ENCODE measurements around the gene ROBO2.

ROBO2 gene

DNA sequence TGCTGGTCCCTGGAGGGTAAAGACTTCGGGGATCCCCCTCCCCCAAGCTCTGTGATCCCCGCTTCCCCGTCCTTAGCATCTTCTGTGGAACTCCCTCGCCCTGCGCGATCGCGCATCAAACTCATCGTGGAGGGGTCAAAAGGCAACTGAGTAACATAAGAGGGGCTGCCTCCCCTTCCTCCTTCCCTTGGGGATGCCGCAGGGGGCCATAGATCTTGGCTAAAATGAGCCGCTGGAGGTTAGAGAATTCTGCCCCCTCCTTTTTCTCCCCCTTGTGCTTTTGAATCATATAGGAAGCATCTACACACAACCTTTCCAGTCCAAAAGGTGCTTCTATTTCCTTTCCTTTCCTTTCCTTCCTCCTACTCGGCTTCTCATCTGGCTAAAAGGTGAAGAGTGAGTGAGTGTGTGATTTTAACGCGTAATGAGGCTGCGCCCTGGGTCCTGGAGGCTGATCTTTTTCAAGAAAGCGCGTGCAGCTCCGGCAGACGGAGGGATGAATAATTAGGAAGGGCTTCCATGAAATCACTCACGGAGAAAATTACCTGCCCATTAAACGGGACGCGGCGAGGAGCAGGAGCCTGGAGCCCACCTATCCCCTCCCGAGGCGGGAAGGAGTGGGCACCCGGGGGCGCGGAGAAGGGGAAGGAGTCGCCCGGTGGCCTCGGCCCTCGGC lies 831 bp upstream of the ROBO2 start:
- no peak for TF ChIP-seq JUND (IDR thresholded peaks at IDR 0.05; ENCODE audit: low read depth)
- DNase-seq (ENCODE audit: low read depth in 1 of 2, low spot score in 1 of 2): peak in 1 of 2 experiments; percentile 22
- in situ Hi-C loops (cut with HindIII; ENCODE audit: low pct_unique_long_range_greater_than_20kb, low sequenced_read_pairs): no loop called here

DNA sequence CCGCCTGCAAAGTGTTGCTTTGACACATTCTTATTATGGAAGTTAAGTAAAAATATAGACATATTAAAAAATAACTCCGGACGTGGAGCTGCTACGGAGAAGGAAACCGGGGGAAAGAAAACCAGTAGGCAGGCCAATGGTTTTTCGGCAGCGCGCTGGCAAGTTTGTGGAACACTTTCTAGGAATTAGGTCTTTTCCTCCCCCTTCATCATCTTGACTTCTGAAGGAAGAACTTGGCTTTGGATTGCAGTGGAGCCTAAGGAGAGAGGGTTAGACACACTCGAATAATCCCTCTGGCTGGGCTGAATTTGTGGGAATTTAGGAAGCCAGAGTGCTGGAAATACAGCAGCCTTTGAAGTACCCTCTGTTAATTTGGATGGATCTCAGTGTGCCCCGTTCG lies 317 bp downstream of the ROBO2 start:
- DNase-seq (ENCODE audit: low read depth in 1 of 2, low spot score in 1 of 2): no peak
- in situ Hi-C loops (cut with HindIII; ENCODE audit: low pct_unique_long_range_greater_than_20kb, low sequenced_read_pairs): no loop called here
- no peak for TF ChIP-seq JUND (IDR thresholded peaks at IDR 0.05; ENCODE audit: low read depth)

DNA sequence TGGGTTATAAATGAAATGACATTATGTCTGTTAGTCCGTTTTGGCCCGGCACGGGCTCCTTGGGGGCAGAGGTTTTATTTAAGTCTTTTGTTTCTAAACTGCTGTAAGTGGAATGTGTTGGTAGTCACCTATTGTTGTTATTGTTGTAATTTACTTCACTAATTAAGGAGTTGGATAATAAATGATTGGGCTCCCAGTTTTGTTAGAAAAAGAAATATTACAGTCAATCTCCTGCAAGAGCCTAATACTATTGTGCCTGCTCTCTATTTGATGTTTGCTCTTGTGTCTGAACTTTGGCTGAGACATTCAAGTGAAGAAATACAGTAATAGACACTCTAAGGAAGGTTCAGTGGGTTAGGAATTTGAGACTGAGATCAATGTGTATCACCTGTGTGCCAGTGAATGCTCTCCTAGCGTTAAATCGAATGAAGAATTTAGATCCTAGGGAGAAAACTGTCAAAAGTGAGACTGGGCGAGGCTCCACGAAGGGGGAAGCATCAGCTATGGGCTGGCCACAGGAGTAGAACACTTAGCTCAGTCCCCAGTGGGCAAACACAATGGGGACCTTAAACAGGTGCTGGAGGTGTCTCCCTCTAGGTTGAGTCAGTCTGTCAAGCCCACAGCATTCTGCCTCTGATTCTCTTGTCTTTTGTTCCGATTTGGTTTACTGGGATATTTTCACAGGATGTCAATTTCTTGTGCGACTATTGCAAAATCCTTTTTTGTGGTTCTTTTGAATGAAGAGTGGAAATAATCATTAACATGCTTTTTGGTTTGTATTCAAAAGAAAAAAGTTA lies 1.2 kb downstream of the ROBO2 start:
- no peak for DNase-seq (ENCODE audit: low read depth in 1 of 2, low spot score in 1 of 2)
- in situ Hi-C loops (cut with HindIII; ENCODE audit: low pct_unique_long_range_greater_than_20kb, low sequenced_read_pairs): no loop called here
- no peak for TF ChIP-seq JUND (IDR thresholded peaks at IDR 0.05; ENCODE audit: low read depth)

DNA sequence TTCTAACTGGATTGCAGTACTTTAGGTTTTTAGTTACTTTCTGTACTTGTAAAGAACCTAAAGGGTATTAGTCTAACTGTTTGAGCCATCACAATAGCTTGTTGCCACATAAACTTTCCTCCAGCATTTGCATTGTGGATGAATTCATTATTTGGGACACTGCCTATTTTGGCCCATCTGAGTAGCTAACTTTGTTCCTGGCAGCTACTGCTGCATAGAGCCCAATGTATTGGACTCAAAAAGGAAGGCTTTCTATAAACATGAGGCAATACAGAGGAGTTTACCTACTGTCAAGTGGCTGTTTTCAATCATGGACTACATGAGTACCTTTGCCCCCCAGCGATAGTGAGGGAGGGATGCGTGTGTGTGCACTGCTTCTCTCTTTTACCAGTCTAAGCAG lies 1.9 kb downstream of the ROBO2 start:
- in situ Hi-C loops (cut with HindIII; ENCODE audit: low pct_unique_long_range_greater_than_20kb, low sequenced_read_pairs): no loop called here
- TF ChIP-seq JUND (IDR thresholded peaks at IDR 0.05; ENCODE audit: low read depth): no peak
- DNase-seq (ENCODE audit: low read depth in 1 of 2, low spot score in 1 of 2): no peak

DNA sequence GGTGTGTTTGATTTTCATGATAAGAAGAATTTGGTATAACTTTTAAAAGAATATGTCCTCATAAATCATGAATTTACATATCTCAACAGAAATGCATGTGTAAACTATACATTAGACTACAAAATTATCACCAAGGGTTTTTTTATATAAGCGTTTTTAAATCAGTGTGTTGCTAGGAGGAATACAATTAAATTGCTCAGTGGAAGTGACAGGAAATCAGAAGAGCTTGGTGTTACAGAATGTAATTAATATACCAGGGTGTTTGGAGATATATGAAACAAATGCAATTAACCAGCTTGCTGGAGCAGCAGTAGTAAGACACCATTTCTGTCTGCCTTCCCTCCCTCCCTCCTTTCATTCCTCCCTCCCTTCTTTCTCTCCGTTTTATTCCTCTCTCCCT lies 2.4 kb downstream of the ROBO2 start:
- no peak for DNase-seq (ENCODE audit: low read depth in 1 of 2, low spot score in 1 of 2)
- in situ Hi-C loops (cut with HindIII; ENCODE audit: low pct_unique_long_range_greater_than_20kb, low sequenced_read_pairs): no loop called here
- TF ChIP-seq JUND (IDR thresholded peaks at IDR 0.05; ENCODE audit: low read depth): no peak

DNA sequence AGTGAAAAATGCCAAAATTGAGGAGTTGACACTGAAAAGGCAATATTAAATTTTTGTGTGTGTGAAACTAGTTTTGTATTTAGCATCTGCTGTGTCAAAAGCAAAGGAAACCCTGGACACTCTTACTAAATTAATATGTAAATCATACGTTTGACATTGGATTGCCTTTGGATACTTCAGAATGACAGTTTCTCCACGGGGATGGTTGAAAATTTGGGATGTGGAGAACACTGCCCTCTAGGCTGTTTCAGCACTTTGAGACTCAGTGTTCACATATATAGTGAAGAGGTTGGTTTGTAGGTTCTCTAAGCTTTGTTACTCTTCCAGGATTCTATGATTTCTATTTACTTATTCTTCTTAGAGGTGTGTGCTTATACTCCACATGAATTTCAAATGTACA lies 3.0 kb downstream of the ROBO2 start:
- TF ChIP-seq JUND (IDR thresholded peaks at IDR 0.05; ENCODE audit: low read depth): no peak
- in situ Hi-C loops (cut with HindIII; ENCODE audit: low pct_unique_long_range_greater_than_20kb, low sequenced_read_pairs): no loop called here
- DNase-seq (ENCODE audit: low read depth in 1 of 2, low spot score in 1 of 2): peak in 1 of 2 experiments; percentile 47

DNA sequence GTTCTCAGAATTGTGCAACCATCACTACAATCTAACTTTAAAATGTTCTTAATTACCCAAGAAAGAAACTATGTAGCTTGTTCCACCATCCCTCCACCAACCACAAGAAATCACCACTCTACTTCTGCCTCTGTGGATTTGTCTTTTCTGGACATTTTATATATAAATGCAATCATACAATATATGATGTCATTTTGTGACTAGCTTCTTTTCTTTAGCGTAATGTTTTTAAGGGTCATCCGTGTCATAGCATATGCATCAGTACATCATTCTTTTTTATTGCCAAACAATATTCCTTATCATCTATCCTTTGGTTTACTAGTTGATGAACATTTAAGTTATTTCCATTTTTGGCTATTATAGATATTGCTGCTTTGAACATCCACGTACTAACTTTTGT lies 5.8 kb downstream of the ROBO2 start:
- in situ Hi-C loops (cut with HindIII; ENCODE audit: low pct_unique_long_range_greater_than_20kb, low sequenced_read_pairs): no loop called here
- no peak for TF ChIP-seq JUND (IDR thresholded peaks at IDR 0.05; ENCODE audit: low read depth)
- no peak for DNase-seq (ENCODE audit: low read depth in 1 of 2, low spot score in 1 of 2)

DNA sequence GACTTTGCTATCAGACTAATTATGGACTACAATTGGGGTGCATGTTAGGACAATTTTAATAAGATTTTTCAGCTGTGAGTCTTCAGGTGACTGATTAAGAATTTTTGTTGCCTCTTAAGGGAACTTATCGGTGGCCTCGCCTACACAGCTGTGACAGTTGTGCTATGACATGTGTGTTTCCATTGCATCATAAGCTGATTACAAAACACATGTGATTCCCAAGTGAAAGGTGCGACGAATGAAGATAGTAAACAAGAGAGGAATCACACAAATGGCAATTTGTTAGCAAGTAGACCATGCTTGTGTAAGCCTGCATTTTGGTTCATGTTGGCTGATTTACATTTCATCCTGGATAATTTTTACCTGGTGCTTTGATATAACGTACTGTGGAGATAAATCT lies 8.3 kb downstream of the ROBO2 start:
- in situ Hi-C loops (cut with HindIII; ENCODE audit: low pct_unique_long_range_greater_than_20kb, low sequenced_read_pairs): no loop called here
- TF ChIP-seq JUND (IDR thresholded peaks at IDR 0.05; ENCODE audit: low read depth): no peak
- no peak for DNase-seq (ENCODE audit: low read depth in 1 of 2, low spot score in 1 of 2)

DNA sequence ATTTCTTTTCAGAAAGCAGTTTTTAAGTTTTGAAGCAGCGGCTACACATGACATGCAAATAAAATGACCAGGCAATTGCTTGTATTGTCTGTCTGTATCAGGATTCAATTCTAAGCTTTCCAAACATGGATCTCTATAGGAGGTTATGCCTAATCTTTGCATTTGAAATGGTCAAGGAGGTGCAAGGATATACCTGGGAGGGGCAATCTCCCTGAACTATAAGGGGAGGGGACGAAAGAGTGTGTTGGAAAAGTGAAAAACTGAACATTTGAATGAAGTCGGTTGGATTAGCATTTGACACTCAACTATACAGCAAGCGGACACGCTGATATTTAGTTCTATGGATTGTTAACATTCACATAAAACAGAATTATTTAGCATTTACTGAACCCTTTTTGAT lies 11.7 kb downstream of the ROBO2 start:
- in situ Hi-C loops (cut with HindIII; ENCODE audit: low pct_unique_long_range_greater_than_20kb, low sequenced_read_pairs): no loop called here
- no peak for DNase-seq (ENCODE audit: low read depth in 1 of 2, low spot score in 1 of 2)
- TF ChIP-seq JUND (IDR thresholded peaks at IDR 0.05; ENCODE audit: low read depth): no peak

DNA sequence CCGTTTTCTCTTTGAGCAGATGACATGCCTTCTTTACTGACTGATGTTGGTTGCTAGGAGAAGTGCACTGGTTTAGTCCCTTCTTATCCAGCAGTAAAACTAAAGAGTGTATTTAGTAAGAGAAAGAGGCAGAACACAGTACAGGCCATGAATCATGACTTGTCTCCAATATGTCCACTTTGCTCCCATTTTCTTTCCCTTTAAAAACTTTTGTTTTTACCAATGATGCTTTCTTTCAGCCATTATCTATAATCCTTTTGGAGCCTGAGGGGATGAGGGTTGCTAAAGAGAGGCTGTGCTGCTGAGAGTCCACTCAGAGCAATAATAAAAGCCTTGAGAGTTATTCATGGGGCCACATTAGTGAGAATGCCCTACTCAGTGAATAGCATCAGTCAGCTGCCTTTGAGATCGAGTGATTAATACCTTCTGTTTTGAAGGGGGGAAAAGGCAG lies 12.2 kb downstream of the ROBO2 start:
- in situ Hi-C loops (cut with HindIII; ENCODE audit: low pct_unique_long_range_greater_than_20kb, low sequenced_read_pairs): no loop called here
- no peak for TF ChIP-seq JUND (IDR thresholded peaks at IDR 0.05; ENCODE audit: low read depth)
- no peak for DNase-seq (ENCODE audit: low read depth in 1 of 2, low spot score in 1 of 2)

DNA sequence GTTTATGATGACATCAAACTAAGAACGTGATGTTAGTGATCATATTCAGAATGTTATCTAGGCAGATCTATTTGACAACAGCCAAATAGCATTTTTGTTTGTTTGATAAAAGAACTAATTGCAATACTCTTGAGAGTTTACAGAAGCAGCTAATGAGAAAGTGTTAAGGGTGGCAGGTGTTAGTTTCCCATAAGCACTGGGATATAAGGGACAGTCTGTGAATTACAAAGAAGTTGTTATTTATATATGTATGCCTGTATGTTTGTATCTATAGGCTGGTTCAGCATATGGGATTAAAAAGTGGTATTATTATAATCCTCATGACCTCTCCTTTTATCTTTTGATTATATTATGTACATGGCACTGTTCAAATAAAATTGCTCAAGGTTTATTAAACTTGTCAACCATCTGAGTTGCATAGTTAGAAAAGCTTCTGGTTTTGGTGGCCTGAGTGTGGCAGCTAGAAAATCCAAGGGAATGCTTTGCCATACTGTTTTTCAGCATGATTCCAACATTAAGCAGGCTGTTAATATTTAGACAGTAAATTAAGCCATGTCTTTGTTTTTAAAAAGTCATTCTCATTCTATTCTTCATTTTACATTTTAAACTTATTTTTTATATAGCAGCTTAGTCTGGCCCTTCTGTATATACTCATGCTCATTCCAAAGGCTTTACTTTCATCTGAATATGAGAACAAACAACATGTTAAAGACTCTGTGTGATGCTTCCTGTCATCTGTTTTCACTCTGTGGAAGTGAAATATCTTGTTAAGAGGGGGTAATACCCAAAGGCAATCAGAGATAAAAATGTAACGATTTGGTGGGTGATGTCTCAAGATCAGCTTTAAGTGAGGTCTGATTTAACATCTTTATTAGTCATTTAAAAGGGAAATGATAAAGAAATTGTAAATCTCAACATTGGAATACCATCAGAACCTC lies 13.1 kb downstream of the ROBO2 start:
- no peak for TF ChIP-seq JUND (IDR thresholded peaks at IDR 0.05; ENCODE audit: low read depth)
- in situ Hi-C loops (cut with HindIII; ENCODE audit: low pct_unique_long_range_greater_than_20kb, low sequenced_read_pairs): no loop called here
- no peak for DNase-seq (ENCODE audit: low read depth in 1 of 2, low spot score in 1 of 2)

DNA sequence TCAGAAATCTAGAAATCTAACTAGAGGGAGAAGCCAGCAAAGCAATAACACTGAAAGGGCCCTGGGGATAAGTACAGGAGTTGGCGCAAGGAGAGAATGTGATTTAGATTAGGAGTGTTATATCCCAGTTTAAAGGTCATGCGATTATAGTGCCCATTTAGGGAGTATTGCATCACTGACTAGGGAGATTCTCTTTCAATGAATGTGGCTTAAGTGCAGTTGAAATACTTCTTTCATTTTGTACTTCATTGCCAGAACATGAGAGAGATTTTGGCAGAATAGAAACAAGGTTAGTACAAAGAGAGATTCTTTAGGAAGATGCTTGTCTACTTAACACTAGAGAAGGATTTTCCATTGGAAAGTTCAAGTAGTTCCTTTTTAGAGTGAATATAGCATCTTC lies 13.9 kb downstream of the ROBO2 start:
- DNase-seq (ENCODE audit: low read depth in 1 of 2, low spot score in 1 of 2): no peak
- in situ Hi-C loops (cut with HindIII; ENCODE audit: low pct_unique_long_range_greater_than_20kb, low sequenced_read_pairs): no loop called here
- no peak for TF ChIP-seq JUND (IDR thresholded peaks at IDR 0.05; ENCODE audit: low read depth)

All from T47D (cell line).